Fibroblast of lung (primary cell): Measurements from ENCODE around the gene GPC6.

Source experiments
- CTCF ChIP-seq, 2 donors: IDR thresholded peaks in 1 of 2; conservative IDR thresholded peaks in 1 of 2; 1 replicate in 1 of 2; 2 replicates in 1 of 2; pipeline ENCODE4 v1.5.1; 2011 to 2012; ENCODE audit warnings: low read length in 2 of 2, control low read depth in 1 of 2, inconsistent platforms in 1 of 2, low read depth in 1 of 2, mild to moderate bottlenecking in 1 of 2
- EZH2 ChIP-seq: IDR thresholded peaks from 2 replicates; pipeline ENCODE4 v1.5.1; 2012; ENCODE audit warnings: low read length, control low read depth, mild to moderate bottlenecking; ENCODE audit errors: missing control alignments

- TF ChIP-seq CTCF (conservative IDR thresholded peaks at IDR 0.05 in 1 of 2, IDR thresholded peaks at IDR 0.05 in 1 of 2; ENCODE audit: low read depth in 1 of 2, low read length in 2 of 2) (no peak), EZH2 (no peak)
These were observed 1104.0 kb downstream of the GPC6 start for GRCh38 chr13:94330552-94331071.
